ENCODE measurements around the gene ANKRD33. TPM values are rescaled to one million over a fixed set of nuclear protein-coding genes. Genes with fewer than 3 reads are reported as not detected.

The ANKRD33 gene
- total RNA-seq, 2 donors from 2014 or later: not detected

- no peak for ATAC-seq (replicated peaks)
- H3K4me1 Mint-ChIP-seq: no peaks in the 10 kb centered on the region
These were observed 8.3 kb downstream of the ANKRD33 start for GRCh38 chr12:51896236-51896635.

GRCh38 chr12:51897181-51897580, 9.3 kb downstream of the ANKRD33 start:
- H3K36me3 Mint-ChIP-seq (ENCODE audit: low read depth): no peaks in the 10 kb centered on the region
- no peak overlapping the region for H3K27ac Mint-ChIP-seq
- no peak for ATAC-seq (replicated peaks)
- no peak overlapping the region for H3K4me3 Mint-ChIP-seq
- H3K9me3 Mint-ChIP-seq: no peaks in the 10 kb centered on the region
- peaks cover 16% of the 10 kb centered on the region for H3K27me3 Mint-ChIP-seq
- H3K4me1 Mint-ChIP-seq: no peaks in the 10 kb centered on the region

More at GRCh38 chr12:51896236-51896635, 8.3 kb downstream of the ANKRD33 start:
- Mint-ChIP-seq H3K4me3 (no peak overlapping the region), H3K36me3 (ENCODE audit: low read depth) (no peaks in the 10 kb centered on the region), H3K27me3 (peaks cover 16% of the 10 kb centered on the region), H3K27ac (no peak overlapping the region), H3K9me3 (no peaks in the 10 kb centered on the region)

- peaks cover 15% of the 10 kb centered on the region for H3K27me3 Mint-ChIP-seq
- no peak overlapping the region for H3K4me3 Mint-ChIP-seq
- no peak for ATAC-seq (replicated peaks)
- H3K36me3 Mint-ChIP-seq (ENCODE audit: low read depth): no peaks in the 10 kb centered on the region
- H3K27ac Mint-ChIP-seq: no peak overlapping the region
- no peaks in the 10 kb centered on the region for H3K4me1 Mint-ChIP-seq
- no peaks in the 10 kb centered on the region for H3K9me3 Mint-ChIP-seq
These were observed 10.6 kb downstream of the ANKRD33 start for GRCh38 chr12:51898506-51898905.

GRCh38 chr12:51898937-51899336, 11.0 kb downstream of the ANKRD33 start:
- Mint-ChIP-seq H3K36me3 (ENCODE audit: low read depth) (no peaks in the 10 kb centered on the region), H3K27me3 (peaks cover 13% of the 10 kb centered on the region), H3K4me3 (no peak overlapping the region), H3K27ac (no peak overlapping the region), H3K4me1 (no peaks in the 10 kb centered on the region), H3K9me3 (no peaks in the 10 kb centered on the region)
- ATAC-seq (replicated peaks): no peak

DNA sequence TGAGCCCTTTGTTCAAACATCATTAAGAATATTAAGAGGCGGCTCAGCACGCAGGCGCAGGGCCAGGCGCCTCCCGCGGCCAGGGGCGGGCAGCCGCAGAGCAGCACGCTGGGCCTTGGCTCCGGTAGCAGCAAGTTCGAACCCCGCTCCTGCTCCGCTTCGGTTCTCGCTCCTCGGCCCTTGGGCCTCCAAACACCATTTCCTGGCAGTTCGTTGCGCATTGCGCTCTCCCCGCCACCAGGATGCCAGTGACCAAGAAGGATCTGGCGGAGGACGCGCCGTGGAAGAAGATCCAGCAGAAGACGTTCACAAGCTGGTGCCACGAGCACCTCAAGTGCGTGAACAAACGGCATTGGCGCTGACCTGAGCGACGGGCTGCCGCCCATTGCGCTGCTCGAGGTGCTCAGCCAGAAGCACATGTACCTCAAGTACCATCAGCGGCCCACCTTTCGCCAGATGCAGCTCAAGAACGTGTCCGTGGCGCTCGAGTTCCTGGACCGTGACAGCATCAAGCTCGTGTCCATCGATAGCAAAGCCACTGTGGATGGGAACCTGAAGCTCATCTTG, 12.5 kb downstream of the ANKRD33 start:
- no peak for ATAC-seq (replicated peaks)
- Mint-ChIP-seq H3K36me3 (ENCODE audit: low read depth) (no peaks in the 10 kb centered on the region), H3K4me3 (no peak overlapping the region), H3K9me3 (no peaks in the 10 kb centered on the region), H3K27me3 (peaks cover 13% of the 10 kb centered on the region), H3K4me1 (no peaks in the 10 kb centered on the region), H3K27ac (no peak overlapping the region)

GRCh38 chr12:51901121-51901817, 13.4 kb downstream of the ANKRD33 start:
- H3K4me1 Mint-ChIP-seq: no peaks in the 10 kb centered on the region

GRCh38 chr12:51901881-51902280, 14.0 kb downstream of the ANKRD33 start:
- H3K27ac Mint-ChIP-seq: no peak overlapping the region
- no peak for ATAC-seq (replicated peaks)
- H3K27me3 Mint-ChIP-seq: peaks cover 13% of the 10 kb centered on the region
- no peaks in the 10 kb centered on the region for H3K36me3 Mint-ChIP-seq (ENCODE audit: low read depth)
- no peaks in the 10 kb centered on the region for H3K9me3 Mint-ChIP-seq
- no peak overlapping the region for H3K4me3 Mint-ChIP-seq
- no peaks in the 10 kb centered on the region for H3K4me1 Mint-ChIP-seq

More at GRCh38 chr12:51901121-51901817, 13.4 kb downstream of the ANKRD33 start:
- H3K36me3 Mint-ChIP-seq (ENCODE audit: low read depth): no peaks in the 10 kb centered on the region
- H3K27ac Mint-ChIP-seq: no peak overlapping the region
- ATAC-seq (replicated peaks): peak; percentile 35
- H3K27me3 Mint-ChIP-seq: peaks cover 15% of the 10 kb centered on the region
- H3K9me3 Mint-ChIP-seq: no peaks in the 10 kb centered on the region
- H3K4me3 Mint-ChIP-seq: no peak overlapping the region

DNA sequence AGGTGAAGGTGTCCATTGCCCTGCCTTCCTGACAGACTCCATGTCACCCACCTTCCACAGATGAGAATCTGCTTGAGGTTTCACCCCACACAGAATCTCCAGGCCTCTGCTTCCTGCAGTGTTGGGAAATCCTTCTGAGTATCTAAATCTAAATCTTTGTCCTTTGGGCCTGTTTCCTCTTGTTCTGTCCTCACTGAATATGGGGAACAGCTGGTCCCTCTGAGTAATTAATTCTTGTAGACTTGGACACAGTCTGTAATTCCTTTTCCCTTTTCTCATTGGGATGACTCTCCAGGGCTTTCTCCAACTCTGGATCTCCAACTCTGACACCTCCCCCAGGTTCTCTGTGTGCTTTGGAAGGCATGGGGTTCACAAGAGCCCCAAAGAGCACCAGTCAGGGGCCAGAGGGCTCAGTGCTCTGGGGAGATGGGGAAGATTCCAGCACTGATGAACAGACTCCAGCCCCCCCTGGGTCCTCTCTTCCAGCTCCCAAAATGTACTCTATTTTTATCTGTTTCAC, 17.1 kb downstream of the ANKRD33 start:
- H3K9me3 Mint-ChIP-seq: no peaks in the 10 kb centered on the region
- H3K4me1 Mint-ChIP-seq: no peaks in the 10 kb centered on the region
- no peak overlapping the region for H3K27ac Mint-ChIP-seq
- no peak overlapping the region for H3K4me3 Mint-ChIP-seq
- ATAC-seq (replicated peaks): no peak
- H3K36me3 Mint-ChIP-seq (ENCODE audit: low read depth): no peaks in the 10 kb centered on the region
- peaks cover 20% of the 10 kb centered on the region for H3K27me3 Mint-ChIP-seq

DNA sequence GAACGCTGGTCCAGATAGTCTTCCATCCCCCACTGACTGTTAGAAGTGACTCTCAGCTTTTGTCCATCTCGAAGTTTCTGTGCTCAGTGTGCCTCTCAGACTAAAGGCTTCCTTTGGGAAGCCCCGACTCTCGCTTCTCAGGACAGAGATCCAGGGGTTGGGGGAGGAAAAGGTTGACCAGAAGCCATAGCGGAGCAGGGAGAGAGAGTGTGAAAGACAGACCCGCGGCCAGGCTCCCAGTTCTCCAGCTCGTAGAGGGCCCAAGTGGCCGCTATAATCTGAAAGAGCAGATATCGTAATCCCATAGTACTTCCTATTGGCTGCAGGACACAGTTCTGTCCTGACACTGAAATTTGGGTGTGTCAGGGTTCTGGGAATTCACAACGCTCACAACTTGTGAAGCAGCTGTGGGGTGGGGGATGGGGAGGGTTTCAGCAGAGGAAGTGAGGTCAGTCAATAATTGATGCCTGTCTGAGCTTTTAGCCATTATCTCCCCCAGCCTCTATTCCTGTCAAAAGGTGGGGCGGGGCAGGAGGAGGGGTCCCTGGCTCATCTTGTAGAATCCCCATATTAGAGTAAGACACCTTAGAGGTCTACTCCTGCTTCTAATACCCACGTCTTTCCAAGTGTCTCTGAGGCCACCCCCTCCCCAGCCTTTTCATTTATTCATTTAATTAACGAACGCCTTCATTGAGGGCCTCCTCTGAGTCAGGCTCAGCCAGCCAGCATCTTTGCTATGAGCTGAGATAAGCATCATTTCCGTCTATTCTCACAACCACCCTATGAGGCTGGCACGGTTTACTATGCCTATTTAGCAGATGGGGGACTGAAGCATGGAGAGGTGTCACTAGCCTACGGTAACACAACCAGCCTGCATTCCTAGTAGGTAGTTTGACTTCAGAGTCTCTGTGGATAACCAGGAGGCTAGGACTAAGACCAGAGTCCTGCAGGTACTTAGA, 17.8 kb downstream of the ANKRD33 start:
- Mint-ChIP-seq H3K4me1 (no peaks in the 10 kb centered on the region), H3K27ac (no peak overlapping the region), H3K27me3 (peaks cover 20% of the 10 kb centered on the region), H3K4me3 (no peak overlapping the region), H3K9me3 (no peaks in the 10 kb centered on the region), H3K36me3 (ENCODE audit: low read depth) (no peaks in the 10 kb centered on the region)
- ATAC-seq (replicated peaks): no peak

DNA sequence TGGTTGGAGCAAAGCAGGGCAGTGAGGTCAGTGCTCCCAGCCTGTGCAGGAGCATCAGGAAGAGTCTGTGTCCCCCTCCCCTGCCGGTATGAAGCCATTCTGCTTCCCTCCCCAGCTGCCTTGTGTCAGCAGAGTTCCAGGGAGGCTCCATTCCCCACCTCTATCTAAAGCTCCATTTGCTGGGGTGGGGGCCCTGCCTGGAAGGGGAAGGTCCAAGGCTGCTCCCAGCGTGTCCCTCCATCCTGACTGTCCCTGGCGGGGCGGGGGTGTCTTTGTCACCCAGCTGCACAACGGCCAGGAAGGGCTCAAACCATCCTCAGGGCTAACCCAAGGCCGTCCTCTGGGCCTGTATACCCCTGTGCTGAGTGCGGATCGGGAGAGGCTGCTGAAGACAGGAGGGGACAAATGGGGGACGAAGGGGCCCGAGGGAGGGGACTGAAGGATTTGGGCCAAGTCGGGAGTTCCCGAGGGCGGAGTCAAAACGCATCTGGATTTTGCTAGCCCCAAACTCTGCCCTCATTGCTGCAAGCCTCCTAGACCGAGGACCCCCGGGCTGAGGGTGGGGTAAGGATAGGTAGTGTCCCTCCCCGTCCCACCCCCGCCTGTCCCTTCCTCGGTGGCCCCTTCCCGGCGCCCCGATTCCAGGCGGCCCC, 18.7 kb downstream of the ANKRD33 start:
- ATAC-seq (replicated peaks): no peak
- no peaks in the 10 kb centered on the region for H3K36me3 Mint-ChIP-seq (ENCODE audit: low read depth)
- no peak overlapping the region for H3K27ac Mint-ChIP-seq
- H3K4me1 Mint-ChIP-seq: no peaks in the 10 kb centered on the region
- no peak overlapping the region for H3K4me3 Mint-ChIP-seq
- H3K27me3 Mint-ChIP-seq: peaks cover 20% of the 10 kb centered on the region
- H3K9me3 Mint-ChIP-seq: no peaks in the 10 kb centered on the region

- H3K36me3 Mint-ChIP-seq (ENCODE audit: low read depth): no peaks in the 10 kb centered on the region
- H3K27me3 Mint-ChIP-seq: peaks cover 20% of the 10 kb centered on the region
- ATAC-seq (replicated peaks): no peak
- no peak within 1 kb of the TSS for H3K27ac Mint-ChIP-seq
- no peaks in the 10 kb centered on the region for H3K4me1 Mint-ChIP-seq
- H3K9me3 Mint-ChIP-seq: no peaks in the 10 kb centered on the region
- no peak within 1 kb of the TSS for H3K4me3 Mint-ChIP-seq
These were observed 19.4 kb downstream of the ANKRD33 start, which contains the start of gene ACVRL1 for GRCh38 chr12:51907083-51907855. Gene ACVRL1 (plus strand): TSS chr12:51907504. CDS start chr12:51912475, 4,971 bp downstream.

- H3K4me1 Mint-ChIP-seq: no peaks in the 10 kb centered on the region
- ATAC-seq (replicated peaks): no peak
- H3K27me3 Mint-ChIP-seq: peaks cover 20% of the 10 kb centered on the region
- no peak overlapping the region for H3K4me3 Mint-ChIP-seq
- no peaks in the 10 kb centered on the region for H3K9me3 Mint-ChIP-seq
- H3K27ac Mint-ChIP-seq: no peak overlapping the region
- H3K36me3 Mint-ChIP-seq (ENCODE audit: low read depth): no peaks in the 10 kb centered on the region
These were observed 20.0 kb downstream of the ANKRD33 start for GRCh38 chr12:51907856-51908425.

GRCh38 chr12:51908876-51909592, 21.1 kb downstream of the ANKRD33 start:
- no peaks in the 10 kb centered on the region for H3K4me1 Mint-ChIP-seq
- H3K4me3 Mint-ChIP-seq: no peak overlapping the region
- H3K9me3 Mint-ChIP-seq: no peaks in the 10 kb centered on the region
- H3K27ac Mint-ChIP-seq: no peak overlapping the region
- no peak for ATAC-seq (replicated peaks)
- H3K36me3 Mint-ChIP-seq (ENCODE audit: low read depth): no peaks in the 10 kb centered on the region
- H3K27me3 Mint-ChIP-seq: peaks cover 20% of the 10 kb centered on the region
